ENCODE results near the gene CORO6. TPM values are rescaled to one million over a fixed set of nuclear protein-coding genes. Genes with fewer than 3 reads are reported as not detected.

Gene CORO6
- total RNA-seq, 1 experiment from 2014 or later, result 2.3 TPM

DNA sequence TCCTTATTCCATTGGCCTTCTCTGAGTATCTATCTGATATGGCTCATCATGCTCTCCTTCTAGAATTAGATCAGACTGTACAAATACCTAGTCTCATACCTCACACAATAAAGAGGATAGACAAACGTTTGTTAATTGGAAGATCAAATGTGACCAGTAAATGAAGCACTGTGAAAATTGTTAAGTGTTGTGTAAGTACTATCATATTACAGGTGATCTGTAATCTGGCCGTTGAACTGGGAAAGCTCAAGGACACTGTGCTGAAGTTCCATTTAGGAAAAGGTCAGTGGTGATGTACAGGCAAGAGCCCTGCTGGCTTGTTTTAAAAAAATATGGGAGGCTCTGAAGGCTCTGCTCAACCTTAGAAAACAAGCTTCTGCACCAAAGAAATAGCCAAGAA lies 38.5 kb upstream of the CORO6 start:
- H3K27ac Mint-ChIP-seq, result peak overlapping the region in 1 of 3 experiments; percentile 8; a peak in 1 of 7 replicates
- no peaks in the 10 kb centered on the region for H3K27me3 ChIP-seq (ENCODE audit: insufficient read depth, low read length)

More for the DNA sequence above, 38.5 kb upstream of the CORO6 start:
- H3K27me3 Mint-ChIP-seq (ENCODE audit: low read depth), result no peaks in the 10 kb centered on the region
- no CpG with 5 or more reads among the region's 2 CpGs for WGBS (ENCODE audit: extremely low coverage, insufficient read length, low lambda C conversion rate)
- peaks cover 0 to 8% (median 1%) of the 10 kb centered on the region in 3 experiments; a peak in 3 of 7 replicates for H3K36me3 Mint-ChIP-seq (ENCODE audit: insufficient read depth in 1 of 3, low read depth in 3 of 3)
- Histone ChIP-seq H3K9ac (ENCODE audit: extremely low read depth, insufficient read length, low read length) (no peak overlapping the region), H2BK5ac (ENCODE audit: insufficient read length, low read length) (no peak overlapping the region), H3K4me2 (ENCODE audit: insufficient read depth, insufficient read length, low read length) (no peak overlapping the region), H3K14ac (ENCODE audit: insufficient read depth, low read length) (no peak overlapping the region), H3K23ac (ENCODE audit: insufficient read length, low read depth, low read length) (no peak overlapping the region), H4K8ac (replicated peaks; ENCODE audit: insufficient read length, low read depth, low read length) (no peak overlapping the region), H3K23me2 (ENCODE audit: insufficient read length, low read depth, low read length, poor library complexity, severe bottlenecking) (no peaks in the 10 kb centered on the region), H3K4me1 (ENCODE audit: insufficient read depth, low read length) (no peaks in the 10 kb centered on the region; the same call in 1 of the 2 replicates), H3K56ac (ENCODE audit: insufficient read length, low read depth, low read length) (no peak overlapping the region), H3K79me2 (ENCODE audit: insufficient read depth, low read length) (no peaks in the 10 kb centered on the region), H4K5ac (ENCODE audit: insufficient read length, low read depth, low read length) (no peak overlapping the region), H2AK5ac (ENCODE audit: insufficient read length, low read length) (no peak overlapping the region), H3K9me3 (ENCODE audit: control insufficient read depth, low read depth, low read length) (no peaks in the 10 kb centered on the region), H3K4ac (ENCODE audit: low read depth, low read length) (no peak overlapping the region), H3K18ac (ENCODE audit: insufficient read length, low read depth, low read length) (no peak overlapping the region), H2AFZ (ENCODE audit: low read length) (no peak overlapping the region), H2BK12ac (ENCODE audit: insufficient read length, low read depth, low read length) (no peak overlapping the region), H3K27ac (ENCODE audit: insufficient read length, low read depth, low read length) (no peak overlapping the region), H4K20me1 (ENCODE audit: control insufficient read depth, insufficient read depth, insufficient read length) (no peaks in the 10 kb centered on the region), H3T11ph (ENCODE audit: low read length) (no peak overlapping the region), H2BK120ac (ENCODE audit: low read depth, low read length, poor library complexity, severe bottlenecking) (no peak overlapping the region), H2BK15ac (ENCODE audit: low read depth, low read length) (no peak overlapping the region), H4K91ac (ENCODE audit: insufficient read length, low read depth, low read length) (no peak overlapping the region), H3K79me1 (ENCODE audit: insufficient read depth, low read depth, low read length, poor library complexity, severe bottlenecking) (no peaks in the 10 kb centered on the region), H2BK20ac (ENCODE audit: low read depth, low read length, poor library complexity, severe bottlenecking) (no peak overlapping the region)
- TF ChIP-seq, protein P1, sequence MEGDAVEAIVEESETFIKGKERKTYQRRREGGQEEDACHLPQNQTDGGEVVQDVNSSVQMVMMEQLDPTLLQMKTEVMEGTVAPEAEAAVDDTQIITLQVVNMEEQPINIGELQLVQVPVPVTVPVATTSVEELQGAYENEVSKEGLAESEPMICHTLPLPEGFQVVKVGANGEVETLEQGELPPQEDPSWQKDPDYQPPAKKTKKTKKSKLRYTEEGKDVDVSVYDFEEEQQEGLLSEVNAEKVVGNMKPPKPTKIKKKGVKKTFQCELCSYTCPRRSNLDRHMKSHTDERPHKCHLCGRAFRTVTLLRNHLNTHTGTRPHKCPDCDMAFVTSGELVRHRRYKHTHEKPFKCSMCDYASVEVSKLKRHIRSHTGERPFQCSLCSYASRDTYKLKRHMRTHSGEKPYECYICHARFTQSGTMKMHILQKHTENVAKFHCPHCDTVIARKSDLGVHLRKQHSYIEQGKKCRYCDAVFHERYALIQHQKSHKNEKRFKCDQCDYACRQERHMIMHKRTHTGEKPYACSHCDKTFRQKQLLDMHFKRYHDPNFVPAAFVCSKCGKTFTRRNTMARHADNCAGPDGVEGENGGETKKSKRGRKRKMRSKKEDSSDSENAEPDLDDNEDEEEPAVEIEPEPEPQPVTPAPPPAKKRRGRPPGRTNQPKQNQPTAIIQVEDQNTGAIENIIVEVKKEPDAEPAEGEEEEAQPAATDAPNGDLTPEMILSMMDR (conservative IDR thresholded peaks at IDR 0.05), result no peak
- no peaks in the 10 kb centered on the region for H3K9me3 Mint-ChIP-seq
- H3K4me1 Mint-ChIP-seq, result peaks cover 6% of the 10 kb centered on the region in 2 experiments
- no peak overlapping the region for H3K4me3 Mint-ChIP-seq
- no peak for DNase-seq
